Hepatocyte (in vitro differentiated cells): ENCODE data around the gene LALBA. TPM values are rescaled to one million over a fixed set of nuclear protein-coding genes. Genes with fewer than 3 reads are reported as not detected.

Experiments used
- polyA plus RNA-seq: library from polyadenylated mRNA; unstranded; fragments of >200 nt; fragmentation: Nextera tagmentation; extraction: Ambion mirVana; gene quantifications from 2 replicates; pipeline ENCODE4 v1.2.1, GENCODE V29; 2016
- total RNA-seq: library from RNA; depleted of rRNA; stranded (reverse); fragments of >200 nt; gene quantifications from 2 replicates; pipeline ENCODE4 v1.2.3, GENCODE V29; 2014

Gene LALBA
- total and polyA plus RNA-seq, 2 experiments from 2014 or later = 0.16 TPM; not detected in 1

Other genes with a start within 250 kb of the LALBA start
- 37.1 and 37.2 TPM in 2 replicates for gene ZNF641, start 219.1 kb downstream of the LALBA start, total RNA-seq
- 15.5 and 16.2 TPM in 2 replicates for gene ZNF641, start 219.1 kb downstream of the LALBA start, polyA plus RNA-seq
- not detected in 2 replicates for gene ANP32D, start 97.5 kb downstream of the LALBA start, total RNA-seq
- not detected in 2 replicates for gene ANP32D, start 97.5 kb downstream of the LALBA start, polyA plus RNA-seq
- not detected in 2 replicates for gene C12orf54, start 87.5 kb downstream of the LALBA start, total RNA-seq
- gene C12orf54, start 87.5 kb downstream of the LALBA start, polyA plus RNA-seq = 0.34 and 2.7 TPM in 2 replicates
- 0.17 TPM in 1 of 2 replicates, not detected in the other for gene OR8S1, start 44.4 kb downstream of the LALBA start, total RNA-seq
- 1.1 TPM in 1 of 2 replicates, not detected in the other for gene OR8S1, start 44.4 kb downstream of the LALBA start, polyA plus RNA-seq
- 30.3 and 33.3 TPM in 2 replicates for gene KANSL2, start 112.2 kb upstream of the LALBA start, total RNA-seq
- 22.6 and 27.1 TPM in 2 replicates for gene KANSL2, start 112.2 kb upstream of the LALBA start, polyA plus RNA-seq
- gene CCNT1, start 146.7 kb upstream of the LALBA start, total RNA-seq = 27.0 and 35.1 TPM in 2 replicates
- gene CCNT1, start 146.7 kb upstream of the LALBA start, polyA plus RNA-seq = 5.0 and 5.2 TPM in 2 replicates
- 27.9 and 37.7 TPM in 2 replicates for gene ADCY6, start 219.0 kb upstream of the LALBA start, total RNA-seq
- gene ADCY6, start 219.0 kb upstream of the LALBA start, polyA plus RNA-seq = 19.0 and 22.7 TPM in 2 replicates
- gene CACNB3, start 248.4 kb upstream of the LALBA start, total RNA-seq = 14.2 and 23.2 TPM in 2 replicates
- 24.1 and 28.6 TPM in 2 replicates for gene CACNB3, start 248.4 kb upstream of the LALBA start, polyA plus RNA-seq